Stimulated activated CD4-positive, alpha-beta T cell treated with anti-CD3 and anti-CD28 coated beads, Interleukin-4, amount 100 ng/mL, for 1 hour (primary cell): ENCODE measurements around the gene PROSER2.
A peak's percentile ranks its signal among the peaks of the same experiment; 100 is the strongest.

ENCODE experiments used
- DNase-seq: peaks from one replicate; pipeline ENCODE4 v3.0.0-alpha.2; 2020

PROSER2 gene

GRCh38 chr10:11870900-11871400 lies 47.8 kb downstream of the PROSER2 start:
- DNase-seq = no peak

GRCh38 chr10:11871466-11871865 lies 48.3 kb downstream of the PROSER2 start:
- DNase-seq = no peak

GRCh38 chr10:11874568-11875493 lies 51.7 kb downstream of the PROSER2 start:
- peak; percentile 53 for DNase-seq

- DNase-seq = no peak
These were observed 52.5 kb downstream of the PROSER2 start for GRCh38 chr10:11875494-11876281.

- no peak for DNase-seq
These were observed 53.2 kb downstream of the PROSER2 start for GRCh38 chr10:11876324-11876723.

GRCh38 chr10:11876805-11877590 lies 53.8 kb downstream of the PROSER2 start:
- no peak for DNase-seq

- no peak for DNase-seq
These were observed 54.4 kb downstream of the PROSER2 start for GRCh38 chr10:11877591-11877905.

GRCh38 chr10:11878776-11879175 lies 55.6 kb downstream of the PROSER2 start:
- DNase-seq = no peak

GRCh38 chr10:11879387-11880094 lies 56.4 kb downstream of the PROSER2 start:
- no peak for DNase-seq

GRCh38 chr10:11880151-11881029 lies 57.2 kb downstream of the PROSER2 start:
- DNase-seq = no peak

GRCh38 chr10:11881030-11881476 lies 57.9 kb downstream of the PROSER2 start:
- no peak for DNase-seq

GRCh38 chr10:11881477-11882417 lies 58.6 kb downstream of the PROSER2 start:
- DNase-seq = no peak

- DNase-seq = no peak
These were observed 59.7 kb downstream of the PROSER2 start for GRCh38 chr10:11882646-11883375.

GRCh38 chr10:11884706-11885423 lies 61.7 kb downstream of the PROSER2 start:
- DNase-seq = no peak

- DNase-seq = no peak
These were observed 62.4 kb downstream of the PROSER2 start for GRCh38 chr10:11885437-11886137.

- no peak for DNase-seq
These were observed 63.0 kb downstream of the PROSER2 start for GRCh38 chr10:11886138-11886474.

GRCh38 chr10:11886851-11887250 lies 63.7 kb downstream of the PROSER2 start:
- no peak for DNase-seq
